K562 (cell line): ENCODE results near the gene WTAP. TPM values are rescaled to one million over a fixed set of nuclear protein-coding genes. Genes with fewer than 3 reads are reported as not detected.

ENCODE experiments used
- ATF1 ChIP-seq, 2 experiments: fragments of 450-650 bp in 1 of 2; IDR thresholded peaks; 2 replicates each; pipeline ENCODE4 v1.6.1; 2016; ENCODE audit warnings: missing compliant biosample characterization in 1 of 2, missing genetic modification characterization in 1 of 2
- ATF3 ChIP-seq, 2 experiments: fragments of 450-650 bp in 1 of 2; sonication (generic) in 1 of 2; formaldehyde crosslinking in 1 of 2; IDR thresholded peaks in 1 of 2; conservative IDR thresholded peaks in 1 of 2; 2 replicates each; pipeline versions ENCODE4 v1.6.1 to v1.8.1; 2016 to 2023; ENCODE audit warnings: mild to moderate bottlenecking in 2 of 2, moderate library complexity in 2 of 2, inconsistent platforms in 1 of 2, missing genetic modification reagents in 1 of 2
- BACH1 ChIP-seq: fragments of 200-800 bp; sonication (Bioruptor generic); IDR thresholded peaks from 2 replicates; pipeline ENCODE4 v1.6.1; 2016; ENCODE audit warnings: missing genetic modification characterization, missing compliant biosample characterization
- BMI1 ChIP-seq: fragments of 150-350 bp; IDR thresholded peaks from 2 replicates; pipeline ENCODE4 v1.6.1; 2014; ENCODE audit warnings: low read length
- BRF1 ChIP-seq: IDR thresholded peaks from 3 replicates; pipeline ENCODE4 v1.6.1; 2011; ENCODE audit warnings: borderline replicate concordance, mild to moderate bottlenecking; ENCODE audit not compliant: insufficient read length; ENCODE audit errors: extremely low read depth
- CHD1 ChIP-seq: fragments of 200-600 bp; sonication (generic); IDR thresholded peaks from one replicate; pipeline ENCODE4 v1.6.1; 2012; ENCODE audit warnings: mild to moderate bottlenecking, moderate library complexity, low read length, inconsistent platforms
- ESRRA ChIP-seq: fragments of 450-650 bp; IDR thresholded peaks from 2 replicates; pipeline ENCODE4 v1.6.1; 2014; ENCODE audit warnings: low read depth, mild to moderate bottlenecking, moderate library complexity, borderline replicate concordance
- HDAC2 ChIP-seq: fragments of 450-650 bp; IDR thresholded peaks from 2 replicates; pipeline ENCODE4 v1.6.1; 2016; ENCODE audit warnings: mild to moderate bottlenecking
- HES1 ChIP-seq: fragments of 450-650 bp; IDR thresholded peaks from 2 replicates; pipeline ENCODE4 v1.6.1; 2016; ENCODE audit warnings: low read depth, mild to moderate bottlenecking, moderate library complexity
- KHSRP ChIP-seq: fragments of 450-650 bp; IDR thresholded peaks from 2 replicates; pipeline ENCODE4 v1.6.1; 2017
- KLF10 ChIP-seq: fragments of 250-450 bp; sonication (Bioruptor Pico); IDR thresholded peaks from 2 replicates; pipeline ENCODE4 v1.6.1; 2021; ENCODE audit warnings: matching md5 sums
- MECOM ChIP-seq: fragments of 250-450 bp; sonication (Bioruptor Pico); IDR thresholded peaks from 2 replicates; pipeline ENCODE4 v1.8.0; 2022; ENCODE audit warnings: inconsistent platforms
- NR2C1 ChIP-seq, 2 experiments: fragments of 450-650 bp; IDR thresholded peaks; 2 replicates each; pipeline ENCODE4 v1.6.1; 2017; ENCODE audit warnings: mild to moderate bottlenecking in 2 of 2, antibody characterized with exemption in 1 of 2, inconsistent platforms in 1 of 2, missing compliant biosample characterization in 1 of 2, missing genetic modification characterization in 1 of 2
- PBX2 ChIP-seq, 2 experiments: IDR thresholded peaks in 1 of 2; conservative IDR thresholded peaks in 1 of 2; 2 replicates each; pipeline ENCODE4 v1.6.1; 2016; ENCODE audit warnings: low read depth in 2 of 2, mild to moderate bottlenecking in 1 of 2, missing compliant biosample characterization in 1 of 2, missing genetic modification characterization in 1 of 2, moderate library complexity in 1 of 2
- SREBF1 ChIP-seq: fragments of 150-350 bp; IDR thresholded peaks from 2 replicates; pipeline ENCODE4 v1.6.1; 2014; ENCODE audit warnings: antibody characterized with exemption, low read depth, low read length, borderline replicate concordance
- TFAM ChIP-seq: fragments of 250-450 bp; sonication (Bioruptor Pico); conservative IDR thresholded peaks from 2 replicates; pipeline ENCODE4 v1.5.0; 2021; ENCODE audit warnings: mild to moderate bottlenecking, moderate library complexity
- ZEB2 ChIP-seq: fragments of 450-650 bp; IDR thresholded peaks from 2 replicates; pipeline ENCODE4 v1.6.1; 2016
- ZMIZ1 ChIP-seq, 2 experiments: fragments of 150-350 bp in 1 of 2; IDR thresholded peaks; 2 replicates each; pipeline ENCODE4 v1.6.1; 2012 to 2016; ENCODE audit warnings: low read depth in 2 of 2, low read length in 2 of 2, mild to moderate bottlenecking in 1 of 2, moderate library complexity in 1 of 2
- ZNF174 ChIP-seq: fragments of 250-450 bp; sonication (Bioruptor Pico); IDR thresholded peaks from 2 replicates; pipeline ENCODE4 v1.4.0; 2020; ENCODE audit warnings: mild to moderate bottlenecking
- ZNF197 ChIP-seq: fragments of 200-800 bp; sonication (Bioruptor generic); IDR thresholded peaks from 2 replicates; pipeline ENCODE4 v1.6.1; 2016; ENCODE audit warnings: low read depth, missing genetic modification characterization, missing compliant biosample characterization
- polyA plus RNA-seq, 8 experiments: library from polyadenylated mRNA; depleted of rRNA in 4 of 8; stranded (reverse) in 5 of 8; unstranded in 3 of 8; fragments of >200 nt; fragmentation: Nextera tagmentation in 2 of 8; fragmentation: Illumina TruSeq in 1 of 8; extraction: Ambion mirVana in 2 of 8; extraction: Trizol in 1 of 8; gene quantifications; 2 replicates each; pipeline versions ENCODE4 v1.2.1 to v1.2.3, GENCODE V29; 2011 to 2014; ENCODE audit warnings: inconsistent platforms in 1 of 8, missing spikeins in 1 of 8
- total RNA-seq, 7 experiments: library from RNA; depleted of rRNA in 6 of 7; stranded (reverse); fragments of >200 nt in 6 of 7; fragmentation: Illumina TruSeq in 2 of 7; extraction: Trizol in 2 of 7; gene quantifications; 2 replicates each; pipeline versions ENCODE4 v1.2.1 to v1.2.3, GENCODE V29; 2011 to 2021; ENCODE audit warnings: low replicate concordance in 1 of 7

The WTAP gene
- total and polyA plus RNA-seq, 9 of the 15 experiments (the other 6 are each of a cell fraction or from before 2014, with no cell fraction given), result 52.4 to 156 (median 110) TPM

- peak; percentile 47; the same call in 1 of the 2 replicates for TF ChIP-seq ATF3 (IDR thresholded peaks at IDR 0.05)
- TF ChIP-seq ATF3 (CRISPR knock-in tag; conservative IDR thresholded peaks at IDR 0.05), result no peak
- TF ChIP-seq KLF10 (CRISPR knock-in tag), result no peak
- no peak for TF ChIP-seq TFAM (CRISPR knock-in tag)
- TF ChIP-seq CHD1, result no peak
- 0 out of 2 replicates have a peak, but pooled peaks have one; percentile 21 for TF ChIP-seq MECOM (CRISPR knock-in tag)
- TF ChIP-seq ZEB2, result no peak
- TF ChIP-seq ATF1 (CRISPR knock-in tag; IDR thresholded peaks at IDR 0.05), result no peak
- TF ChIP-seq ATF1 (tag; IDR thresholded peaks at IDR 0.05), result 0 out of 2 replicates have a peak, but pooled peaks have one; percentile 12
- TF ChIP-seq BRF1, result no peak
- no peak for TF ChIP-seq PBX2 (CRISPR knock-in tag; IDR thresholded peaks at IDR 0.05; ENCODE audit: low read depth)
- no peak for TF ChIP-seq PBX2 (tag; conservative IDR thresholded peaks at IDR 0.05; ENCODE audit: low read depth)
- no peak for TF ChIP-seq HDAC2
- no peak for TF ChIP-seq KHSRP
- no peak for TF ChIP-seq ZMIZ1 (IDR thresholded peaks at IDR 0.05; ENCODE audit: low read depth in 2 of 2, low read length in 2 of 2)
- TF ChIP-seq SREBF1, result no peak
- no peak for TF ChIP-seq ESRRA
- no peak for TF ChIP-seq BMI1
- TF ChIP-seq ZNF197 (CRISPR knock-in tag), result no peak
- no peak for TF ChIP-seq HES1
- TF ChIP-seq BACH1 (tag), result peak; percentile 56; the same call in 1 of the 2 replicates
- no peak for TF ChIP-seq ZNF174 (CRISPR knock-in tag)
- TF ChIP-seq NR2C1 (IDR thresholded peaks at IDR 0.05), result no peak
- no peak for TF ChIP-seq NR2C1 (tag; IDR thresholded peaks at IDR 0.05)
Observed at GRCh38 chr6:159805440-159806020, 78.2 kb downstream of the WTAP start (continued).
